Hepatocyte (in vitro differentiated cells): ENCODE results near the gene LMOD3.

Experiments
- CTCF ChIP-seq: fragments of 200-600 bp; sonication (generic); IDR thresholded peaks from 2 replicates; pipeline ENCODE4 v1.5.1; 2016; ENCODE audit warnings: antibody characterized with exemption, mild to moderate bottlenecking; ENCODE audit not compliant: poor library complexity
- EZH2phosphoT487 ChIP-seq: fragments of 200-600 bp; sonication (generic); IDR thresholded peaks from one replicate; pipeline ENCODE4 v1.6.1; 2018; ENCODE audit warnings: antibody characterized with exemption, mild to moderate bottlenecking, low read depth, moderate library complexity; ENCODE audit not compliant: unreplicated experiment, severe bottlenecking

GRCh38 chr3:69107841-69108240 lies 14.6 kb downstream of the LMOD3 start:
- no peak for TF ChIP-seq CTCF
- TF ChIP-seq EZH2phosphoT487, result no peak
